Esophagus squamous epithelium (tissue), 4 donors: ENCODE measurements around the gene MAP3K9.

Source experiments
- POLR2A ChIP-seq, 4 donors: fragments of 450-650 bp; IDR thresholded peaks; one replicate each; pipeline ENCODE4 v1.6.1; 2017; ENCODE audit warnings: antibody characterized with exemption in 4 of 4, mild to moderate bottlenecking in 4 of 4, moderate library complexity in 3 of 4
- TF ChIP-seq, protein P1 (sequence below), 6 experiments: fragments of 450-650 bp in 4 of 6; fragments of 200-600 bp in 2 of 6; sonication (generic) in 2 of 6; IDR thresholded peaks; one replicate each; pipeline ENCODE4 v1.5.1; 2016 to 2019; ENCODE audit warnings: antibody characterized with exemption in 6 of 6, mild to moderate bottlenecking in 4 of 6, moderate library complexity in 4 of 6

DNA sequence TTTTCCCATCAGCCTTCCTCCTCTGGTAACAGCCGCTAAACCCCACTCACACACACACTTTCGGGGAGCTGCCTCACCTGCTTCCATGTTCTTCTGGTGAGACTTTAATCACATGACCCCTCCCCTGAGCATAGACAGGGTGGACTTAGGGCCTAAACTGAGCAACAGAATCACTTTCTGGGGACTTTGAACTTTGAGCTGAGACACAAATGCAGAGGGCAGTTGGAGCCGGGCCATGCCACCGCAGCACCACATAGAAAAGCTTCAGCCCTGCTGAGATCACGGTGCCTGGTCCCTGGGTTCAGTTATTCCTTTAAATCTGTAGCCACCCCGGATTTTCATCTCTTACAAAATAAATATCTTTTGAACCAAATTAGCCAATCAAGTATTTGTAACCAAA is 18.4 kb upstream of the MAP3K9 start:
- TF ChIP-seq, protein P1, sequence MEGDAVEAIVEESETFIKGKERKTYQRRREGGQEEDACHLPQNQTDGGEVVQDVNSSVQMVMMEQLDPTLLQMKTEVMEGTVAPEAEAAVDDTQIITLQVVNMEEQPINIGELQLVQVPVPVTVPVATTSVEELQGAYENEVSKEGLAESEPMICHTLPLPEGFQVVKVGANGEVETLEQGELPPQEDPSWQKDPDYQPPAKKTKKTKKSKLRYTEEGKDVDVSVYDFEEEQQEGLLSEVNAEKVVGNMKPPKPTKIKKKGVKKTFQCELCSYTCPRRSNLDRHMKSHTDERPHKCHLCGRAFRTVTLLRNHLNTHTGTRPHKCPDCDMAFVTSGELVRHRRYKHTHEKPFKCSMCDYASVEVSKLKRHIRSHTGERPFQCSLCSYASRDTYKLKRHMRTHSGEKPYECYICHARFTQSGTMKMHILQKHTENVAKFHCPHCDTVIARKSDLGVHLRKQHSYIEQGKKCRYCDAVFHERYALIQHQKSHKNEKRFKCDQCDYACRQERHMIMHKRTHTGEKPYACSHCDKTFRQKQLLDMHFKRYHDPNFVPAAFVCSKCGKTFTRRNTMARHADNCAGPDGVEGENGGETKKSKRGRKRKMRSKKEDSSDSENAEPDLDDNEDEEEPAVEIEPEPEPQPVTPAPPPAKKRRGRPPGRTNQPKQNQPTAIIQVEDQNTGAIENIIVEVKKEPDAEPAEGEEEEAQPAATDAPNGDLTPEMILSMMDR (IDR thresholded peaks at IDR 0.05) = no peak
- TF ChIP-seq POLR2A (IDR thresholded peaks at IDR 0.05) = no peak
